Effector memory CD8-positive, alpha-beta T cell (primary cell): ENCODE results near the gene CHRM4.

Source experiments
- ATAC-seq: fragments of 150-1000 bp; cut with Tn5 transposase; replicated peaks from 2 replicates; pipeline ENCODE4 v1.10.0; 2021; ENCODE audit warnings: mild to moderate bottlenecking, moderate library complexity
- DNase-seq, 3 experiments: peaks; one replicate each; pipeline ENCODE4 v3.0.0; 2021
- H3K27ac Mint-ChIP-seq, 2 donors: one replicate each; pipeline ENCODE4 v1.8.0; 2022; ENCODE audit warnings: mild to moderate bottlenecking in 2 of 2, mixed read lengths in 2 of 2, moderate library complexity in 2 of 2
- H3K27me3 Mint-ChIP-seq, 2 donors: one replicate each; pipeline ENCODE4 v1.8.0; 2022; ENCODE audit warnings: mixed read lengths in 2 of 2
- H3K36me3 Mint-ChIP-seq: one replicate; pipeline ENCODE4 v1.8.0; 2022; ENCODE audit warnings: mild to moderate bottlenecking, moderate library complexity, mixed read lengths; ENCODE audit not compliant: insufficient read depth
- H3K4me1 Mint-ChIP-seq, 2 donors: one replicate each; pipeline ENCODE4 v1.8.0; 2022; ENCODE audit warnings: low read depth in 2 of 2, mixed read lengths in 2 of 2
- H3K4me3 Mint-ChIP-seq, 2 donors: one replicate each; pipeline ENCODE4 v1.8.0; 2022; ENCODE audit warnings: mild to moderate bottlenecking in 2 of 2, mixed read lengths in 2 of 2, moderate library complexity in 2 of 2
- H3K9me3 Mint-ChIP-seq, 2 donors: one replicate each; pipeline ENCODE4 v1.8.0; 2022; ENCODE audit warnings: mixed read lengths in 2 of 2
- total RNA-seq, 9 experiments: gene quantifications; one replicate each; lab custom pipeline; 2026; lab: John Stamatoyannopoulos, UW

The CHRM4 gene
- 0.26 to 3.8 (median 1.3) reads per million in 9 experiments for total RNA-seq

GRCh38 chr11:46391578-46392420 is at the start of gene CHRM4:
Gene CHRM4, minus strand, starts transcription at chr11:46391776. Its CDS starts 5,219 bp downstream, at chr11:46386557.
- Mint-ChIP-seq H3K9me3 (peaks cover 0 to 1% of the 10 kb centered on the region in 2 donors), H3K4me1 (peaks cover 20 to 24% of the 10 kb centered on the region in 2 donors), H3K27ac (peak within 1 kb of the TSS in 1 of 2 donors; percentile 84), H3K4me3 (peak within 1 kb of the TSS; percentile 71 to 77), H3K27me3 (peaks cover 45 to 58% of the 10 kb centered on the region in 2 donors), H3K36me3 (peaks cover 24% of the 10 kb centered on the region)
- ATAC-seq (no peak), DNase-seq (no peak)

GRCh38 chr11:46438211-46438610 is 46.6 kb upstream of the CHRM4 start:
- ATAC-seq (no peak), DNase-seq (no peak)
- Mint-ChIP-seq H3K4me3 (no peak overlapping the region), H3K36me3 (peaks cover 54% of the 10 kb centered on the region), H3K27me3 (no peaks in the 10 kb centered on the region), H3K27ac (no peak overlapping the region), H3K4me1 (peaks cover 0 to 14% of the 10 kb centered on the region in 2 donors), H3K9me3 (no peaks in the 10 kb centered on the region)

DNA sequence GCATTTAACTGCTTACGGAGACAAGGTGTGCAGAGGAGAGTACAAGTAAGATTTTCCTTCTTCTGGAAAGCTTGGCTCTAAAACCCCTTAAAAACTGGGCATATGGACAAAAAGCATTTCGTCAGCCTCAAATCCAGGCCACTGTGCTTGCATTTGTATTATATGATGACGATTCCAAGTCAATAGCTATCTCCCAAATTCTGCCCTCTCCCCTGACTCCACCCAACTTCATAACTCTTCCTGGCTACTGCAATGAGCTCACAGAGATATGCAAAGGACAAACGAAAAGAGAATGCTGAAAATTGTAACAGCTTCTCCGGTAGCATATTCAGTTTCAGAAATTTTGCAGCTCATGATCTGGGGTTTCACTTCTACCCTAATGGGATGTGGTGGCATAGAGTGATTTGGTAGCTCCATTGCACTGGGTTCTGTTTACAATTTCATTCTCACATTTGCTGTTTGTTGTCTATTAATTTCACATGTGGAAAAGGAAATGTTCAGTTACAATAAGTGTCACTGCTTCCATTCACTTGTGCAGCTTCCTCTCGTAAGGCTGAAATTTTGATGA is 45.6 kb upstream of the CHRM4 start:
- no peaks in the 10 kb centered on the region for H3K27me3 Mint-ChIP-seq
- H3K27ac Mint-ChIP-seq = no peak overlapping the region
- DNase-seq = no peak
- H3K4me3 Mint-ChIP-seq = no peak overlapping the region
- peaks cover 55% of the 10 kb centered on the region for H3K36me3 Mint-ChIP-seq
- no peak for ATAC-seq
- peaks cover 0 to 14% of the 10 kb centered on the region in 2 donors for H3K4me1 Mint-ChIP-seq
- H3K9me3 Mint-ChIP-seq = no peaks in the 10 kb centered on the region

GRCh38 chr11:46436113-46436512 is 44.5 kb upstream of the CHRM4 start:
- H3K4me3 Mint-ChIP-seq = no peak overlapping the region
- peaks cover 0 to 14% of the 10 kb centered on the region in 2 donors for H3K4me1 Mint-ChIP-seq
- no peak overlapping the region for H3K27ac Mint-ChIP-seq
- no peaks in the 10 kb centered on the region for H3K27me3 Mint-ChIP-seq
- H3K9me3 Mint-ChIP-seq = no peaks in the 10 kb centered on the region
- peaks cover 49% of the 10 kb centered on the region for H3K36me3 Mint-ChIP-seq
- DNase-seq (no peak), ATAC-seq (no peak)

GRCh38 chr11:46435679-46436078 is 44.1 kb upstream of the CHRM4 start:
- H3K36me3 Mint-ChIP-seq = peaks cover 47% of the 10 kb centered on the region
- ATAC-seq (no peak), DNase-seq (no peak)
- peaks cover 0 to 14% of the 10 kb centered on the region in 2 donors for H3K4me1 Mint-ChIP-seq
- H3K27me3 Mint-ChIP-seq = no peaks in the 10 kb centered on the region
- no peak overlapping the region for H3K4me3 Mint-ChIP-seq
- H3K27ac Mint-ChIP-seq = no peak overlapping the region
- no peaks in the 10 kb centered on the region for H3K9me3 Mint-ChIP-seq

GRCh38 chr11:46431211-46431610 is 39.6 kb upstream of the CHRM4 start:
- no peak for ATAC-seq
- no peak for DNase-seq
- H3K9me3 Mint-ChIP-seq = no peaks in the 10 kb centered on the region
- H3K4me1 Mint-ChIP-seq = peaks cover 0 to 2% of the 10 kb centered on the region in 2 donors
- H3K4me3 Mint-ChIP-seq = no peak overlapping the region
- no peaks in the 10 kb centered on the region for H3K27me3 Mint-ChIP-seq
- H3K36me3 Mint-ChIP-seq = peaks cover 62% of the 10 kb centered on the region
- H3K27ac Mint-ChIP-seq = peak overlapping the region in 1 of 2 donors; percentile 83

DNA sequence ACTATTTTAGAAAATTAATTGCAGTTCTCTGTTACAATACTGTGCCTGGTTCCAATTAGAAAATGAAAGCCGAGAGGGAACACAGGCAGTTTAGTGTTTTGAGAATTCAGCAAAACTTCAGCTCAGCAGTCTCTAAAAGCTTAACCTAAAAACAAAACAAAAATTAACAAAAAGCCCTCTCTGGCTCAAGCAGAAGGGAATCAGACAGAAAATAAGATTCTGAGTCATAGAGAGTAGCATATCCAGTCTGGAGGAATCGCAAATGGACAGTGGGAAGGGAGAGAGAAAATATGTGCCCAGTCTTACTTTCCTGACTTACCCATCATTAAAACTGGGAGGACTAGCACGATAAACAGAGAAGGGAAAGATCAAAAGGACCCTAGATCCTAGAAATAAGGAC is 38.1 kb upstream of the CHRM4 start:
- no peaks in the 10 kb centered on the region for H3K4me1 Mint-ChIP-seq
- no peaks in the 10 kb centered on the region for H3K9me3 Mint-ChIP-seq
- ATAC-seq (no peak), DNase-seq (no peak)
- no peak overlapping the region for H3K27ac Mint-ChIP-seq
- H3K36me3 Mint-ChIP-seq = peaks cover 54% of the 10 kb centered on the region
- no peak overlapping the region for H3K4me3 Mint-ChIP-seq
- H3K27me3 Mint-ChIP-seq = no peaks in the 10 kb centered on the region

DNA sequence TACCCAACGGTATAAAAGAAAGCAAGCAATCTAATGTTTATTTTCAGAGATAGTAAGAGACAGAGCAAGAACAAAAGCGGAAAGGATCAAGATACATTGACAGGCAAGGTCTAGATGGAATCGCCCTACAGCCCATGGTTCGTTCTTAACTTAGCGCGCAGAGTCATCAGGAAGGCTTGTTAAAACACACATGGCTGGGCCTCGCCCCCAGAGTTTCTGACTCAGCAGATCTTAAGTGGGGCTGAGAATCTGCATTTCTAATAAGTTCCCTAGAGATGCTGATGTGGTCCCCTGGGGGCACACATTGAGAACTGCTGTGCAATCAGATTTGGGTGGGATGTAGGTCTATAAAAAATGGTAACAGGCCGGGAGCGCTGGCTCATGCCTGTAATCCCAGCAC is 35.8 kb upstream of the CHRM4 start:
- ATAC-seq (no peak), DNase-seq (no peak)
- peaks cover 46% of the 10 kb centered on the region for H3K36me3 Mint-ChIP-seq
- no peak overlapping the region for H3K27ac Mint-ChIP-seq
- no peaks in the 10 kb centered on the region for H3K4me1 Mint-ChIP-seq
- H3K4me3 Mint-ChIP-seq = no peak overlapping the region
- no peaks in the 10 kb centered on the region for H3K9me3 Mint-ChIP-seq
- H3K27me3 Mint-ChIP-seq = no peaks in the 10 kb centered on the region

DNA sequence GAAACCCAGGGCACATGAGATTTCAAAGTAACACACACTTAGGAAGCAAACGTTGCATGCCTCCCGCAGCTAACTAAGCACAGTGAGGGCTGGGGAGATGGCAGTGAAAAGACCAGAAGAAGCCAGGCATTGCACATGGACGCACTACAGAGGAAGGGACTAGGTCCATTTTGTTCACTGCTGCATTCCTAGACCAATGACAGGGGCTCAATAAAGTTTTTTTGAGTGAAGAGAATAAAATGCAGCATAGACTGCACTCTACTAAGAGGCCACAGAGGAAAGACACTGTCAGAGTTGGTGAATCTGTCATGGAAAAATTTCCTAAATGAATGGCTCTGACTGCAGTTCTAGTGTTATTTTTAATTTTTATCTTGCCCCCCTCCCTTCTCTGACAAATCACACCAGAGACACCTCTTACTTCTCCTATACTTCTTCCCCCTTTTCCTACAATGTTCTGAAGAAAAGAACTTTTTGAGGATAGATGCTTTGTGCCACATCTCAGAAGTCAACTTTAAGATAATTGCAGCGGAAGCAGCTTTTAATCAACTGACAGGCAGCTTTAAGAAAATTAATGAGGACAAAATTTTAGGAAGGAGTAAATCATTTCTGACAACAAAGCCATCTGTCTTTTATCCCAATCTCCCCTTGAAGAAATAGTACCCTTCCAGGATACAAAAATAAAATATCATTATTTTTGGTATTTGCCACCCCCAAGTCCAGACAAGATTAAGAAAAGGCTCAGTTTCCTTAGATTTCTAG is 34.8 kb upstream of the CHRM4 start:
- H3K27me3 Mint-ChIP-seq = no peaks in the 10 kb centered on the region
- no peak for ATAC-seq
- no peak overlapping the region for H3K27ac Mint-ChIP-seq
- no peak for DNase-seq
- peaks cover 0 to 2% of the 10 kb centered on the region in 2 donors for H3K4me1 Mint-ChIP-seq
- H3K36me3 Mint-ChIP-seq = peaks cover 43% of the 10 kb centered on the region
- H3K9me3 Mint-ChIP-seq = no peaks in the 10 kb centered on the region
- no peak overlapping the region for H3K4me3 Mint-ChIP-seq

DNA sequence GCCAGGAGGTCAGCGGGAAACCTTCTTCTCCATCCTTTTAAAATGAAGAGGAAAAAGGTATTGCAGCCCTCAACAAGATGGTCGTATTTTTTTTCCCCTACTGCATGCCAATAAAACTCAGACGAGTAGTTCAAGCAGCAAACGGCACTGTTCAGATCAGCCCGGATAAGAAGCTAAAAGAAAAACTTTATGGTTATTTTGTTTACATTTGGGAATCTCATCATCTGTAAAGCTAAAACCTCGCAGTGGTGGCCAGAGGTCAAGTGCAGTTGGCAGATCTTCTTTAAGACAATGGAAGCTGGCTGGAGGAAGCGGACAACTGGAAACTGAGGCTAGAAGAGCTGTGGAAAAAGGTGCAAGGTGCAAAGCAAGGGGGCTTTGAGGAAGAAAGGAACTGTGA is 31.0 kb upstream of the CHRM4 start:
- H3K27me3 Mint-ChIP-seq = no peaks in the 10 kb centered on the region
- DNase-seq (no peak), ATAC-seq (no peak)
- H3K36me3 Mint-ChIP-seq = peaks cover 28% of the 10 kb centered on the region
- H3K4me1 Mint-ChIP-seq = peaks cover 0 to 2% of the 10 kb centered on the region in 2 donors
- no peak overlapping the region for H3K4me3 Mint-ChIP-seq
- H3K27ac Mint-ChIP-seq = no peak overlapping the region
- no peaks in the 10 kb centered on the region for H3K9me3 Mint-ChIP-seq

DNA sequence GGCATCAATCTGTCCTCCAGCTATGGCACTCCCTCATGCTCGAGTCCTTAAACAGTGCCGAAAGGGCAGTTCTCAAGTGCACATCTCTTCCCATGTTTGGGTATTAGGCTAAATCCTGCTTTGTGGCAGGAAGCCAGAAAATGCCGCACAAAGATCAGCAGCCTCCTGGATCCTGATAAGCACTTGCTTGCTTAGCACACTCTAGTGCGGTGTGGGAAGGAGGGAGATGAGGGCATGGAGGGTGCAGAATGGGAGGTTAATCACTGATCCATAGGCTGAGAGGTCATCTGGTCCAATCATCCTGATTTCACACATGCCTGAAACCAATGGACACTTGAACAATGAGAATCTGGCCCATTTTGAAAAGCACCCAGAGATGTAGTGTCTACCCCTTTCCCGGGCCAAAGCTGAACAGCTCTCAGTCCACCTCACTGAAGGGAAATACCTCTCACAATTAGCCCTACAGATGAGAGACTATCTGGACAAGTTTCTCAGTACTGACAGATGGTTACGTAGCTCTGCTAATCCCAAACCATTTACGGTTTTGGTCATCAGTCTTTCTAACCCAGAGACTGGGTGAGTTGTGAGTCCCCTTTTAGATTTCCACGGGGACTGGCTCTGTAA is 29.8 kb upstream of the CHRM4 start:
- H3K4me1 Mint-ChIP-seq = peaks cover 0 to 2% of the 10 kb centered on the region in 2 donors
- no peak overlapping the region for H3K27ac Mint-ChIP-seq
- H3K4me3 Mint-ChIP-seq = no peak overlapping the region
- H3K9me3 Mint-ChIP-seq = no peaks in the 10 kb centered on the region
- ATAC-seq (no peak), DNase-seq (no peak)
- no peaks in the 10 kb centered on the region for H3K27me3 Mint-ChIP-seq
- H3K36me3 Mint-ChIP-seq = peaks cover 30% of the 10 kb centered on the region

GRCh38 chr11:46420513-46420912 is 28.9 kb upstream of the CHRM4 start:
- Mint-ChIP-seq H3K27ac (no peak overlapping the region), H3K4me1 (peaks cover 0 to 2% of the 10 kb centered on the region in 2 donors), H3K9me3 (no peaks in the 10 kb centered on the region), H3K4me3 (no peak overlapping the region), H3K36me3 (peaks cover 32% of the 10 kb centered on the region), H3K27me3 (no peaks in the 10 kb centered on the region)
- ATAC-seq (no peak), DNase-seq (no peak)

GRCh38 chr11:46418751-46419150 is 27.2 kb upstream of the CHRM4 start:
- no peaks in the 10 kb centered on the region for H3K27me3 Mint-ChIP-seq
- H3K36me3 Mint-ChIP-seq = peaks cover 29% of the 10 kb centered on the region
- ATAC-seq (no peak), DNase-seq (no peak)
- no peak overlapping the region for H3K4me3 Mint-ChIP-seq
- H3K27ac Mint-ChIP-seq = peak overlapping the region in 1 of 2 donors; percentile 19
- no peaks in the 10 kb centered on the region for H3K9me3 Mint-ChIP-seq
- peaks cover 0 to 6% of the 10 kb centered on the region in 2 donors for H3K4me1 Mint-ChIP-seq
